ENCODE results near the gene CEP89. TPM values are rescaled to one million over a fixed set of nuclear protein-coding genes. Genes with fewer than 3 reads are reported as not detected.

Gene CEP89
- total and polyA plus RNA-seq, 2 of the 4 experiments (the other 2 are of a cell fraction), result 7.2 to 17.4 TPM

- Histone ChIP-seq H4K91ac (ENCODE audit: insufficient read depth, low read depth, low read length) (no peak overlapping the region), H4K8ac (ENCODE audit: low read depth in 2 of 2, low read length in 2 of 2) (no peak overlapping the region), H2AFZ (replicated peaks; ENCODE audit: low read length, poor library complexity) (no peak overlapping the region), H3K4ac (ENCODE audit: low read depth, low read length) (no peak overlapping the region), H2BK20ac (ENCODE audit: low read depth, low read length) (no peak overlapping the region), H3K4me2 (ENCODE audit: low read depth, low read length) (no peak overlapping the region), H3K4me1 (ENCODE audit: control insufficient read depth, insufficient read depth, low read length) (no peaks in the 10 kb centered on the region), H4K5ac (ENCODE audit: low read depth, low read length) (no peak overlapping the region), H3K9me3 (ENCODE audit: control insufficient read depth, insufficient read depth, low read length) (no peaks in the 10 kb centered on the region), H2AK9ac (replicated peaks; ENCODE audit: low read depth, low read length, poor library complexity) (no peak overlapping the region), H2AK5ac (ENCODE audit: low read depth, low read length) (no peak overlapping the region), H3K79me1 (ENCODE audit: low read depth in 1 of 2, low read length in 2 of 2) (no peaks in the 10 kb centered on the region), H3K27me3 (ENCODE audit: control insufficient read depth, insufficient read depth, low read length) (peaks cover 3% of the 10 kb centered on the region; the same call in 1 of the 2 replicates), H3K18ac (ENCODE audit: low read depth, low read length) (no peak overlapping the region), H2BK120ac (ENCODE audit: low read depth, low read length) (no peak overlapping the region), H4K20me1 (ENCODE audit: insufficient read depth, low read length) (no peaks in the 10 kb centered on the region), H3K27ac (ENCODE audit: insufficient read depth, low read length) (no peak overlapping the region), H3K9ac (ENCODE audit: low read depth, low read length) (no peak overlapping the region), H3K9me1 (ENCODE audit: insufficient read depth, low read length) (no peaks in the 10 kb centered on the region), H2BK5ac (ENCODE audit: low read depth, low read length, poor library complexity, severe bottlenecking) (no peak overlapping the region), H3K56ac (ENCODE audit: extremely low read depth, insufficient read depth, low read length) (no peak overlapping the region), H3K14ac (replicated peaks; ENCODE audit: low read depth, low read length) (no peak overlapping the region), H3K4me3 (ENCODE audit: insufficient read depth, low read depth, low read length) (no peak overlapping the region), H3K36me3 (ENCODE audit: control insufficient read depth, insufficient read depth, low read length) (no peaks in the 10 kb centered on the region), H3K23ac (ENCODE audit: low read depth, low read length) (no peak overlapping the region), H2BK15ac (ENCODE audit: low read depth, low read length) (no peak overlapping the region)
- ATAC-seq (ENCODE audit: low read depth) (no peak), DNase-seq (no peak)
- TF ChIP-seq MAZ (IDR thresholded peaks at IDR 0.05; ENCODE audit: borderline replicate concordance, low read depth, low read length), result no peak
- TF ChIP-seq NFE2L2 (IDR thresholded peaks at IDR 0.05; ENCODE audit: low read depth, low read length), result no peak
- no peak for TF ChIP-seq CHD1 (IDR thresholded peaks at IDR 0.05; ENCODE audit: low read depth, low read length)
- TF ChIP-seq CTCF (conservative IDR thresholded peaks at IDR 0.05; ENCODE audit: low read depth, low read length), result no peak
- dilution Hi-C loops (cut with HindIII; ENCODE audit: low sequenced_read_pairs, unreplicated experiment), result no loop called here
- BruUV-seq (replicated peaks), result no TSS peak
- in situ Hi-C loops (cut with MboI; ENCODE audit: low sequenced_read_pairs), result no loop called here
- ChIA-PET POLR2A (ENCODE audit: unreplicated experiment) (interaction anchor here (0.6 kb wide), 1 partner anchor 38 kb away, joined by 8 read pairs; no protein-coding TSS in a partner anchor), CTCF (no interaction called here)
- WGBS, 2 experiments (ENCODE audit: extremely low coverage in 2 of 2, insufficient read length in 1 of 2), result no CpG with 5 or more reads among the region's 5 CpGs
- intact Hi-C loops (cut with micrococcal nuclease), result no loop called here
These were observed 140.1 kb downstream of the CEP89 start for GRCh38 chr19:32831611-32832010.

All from IMR-90 (cell line).